Osteoblast (primary cell): ENCODE results near the gene INPP5A. TPM values are rescaled to one million over a fixed set of nuclear protein-coding genes. Genes with fewer than 3 reads are reported as not detected.

ENCODE experiments used
- DNase-seq: peaks from one replicate; pipeline ENCODE4 v3.0.0; 2011; ENCODE audit warnings: low spot score, mixed read lengths; ENCODE audit not compliant: insufficient read length; ENCODE audit errors: missing footprints
- H2AFZ ChIP-seq: 2 replicates; pipeline ENCODE4 v1.6.0; 2011; ENCODE audit warnings: mild to moderate bottlenecking, low read length
- H3K27ac ChIP-seq: 2 replicates; pipeline ENCODE4 v1.5.1; 2011; ENCODE audit warnings: mild to moderate bottlenecking, low read depth, low read length, moderate library complexity
- H3K27me3 ChIP-seq: 2 replicates; pipeline ENCODE4 v1.6.0; 2012; ENCODE audit warnings: mild to moderate bottlenecking, control low read depth, inconsistent platforms, low read length, moderate library complexity; ENCODE audit not compliant: insufficient read depth
- H3K36me3 ChIP-seq: 2 replicates; pipeline ENCODE4 v1.5.1; 2011; ENCODE audit warnings: mild to moderate bottlenecking, low read length, control low read depth, moderate library complexity; ENCODE audit not compliant: insufficient read depth
- H3K4me1 ChIP-seq: 2 replicates; pipeline ENCODE4 v1.5.1; 2011; ENCODE audit warnings: mild to moderate bottlenecking, low read length, control low read depth, moderate library complexity; ENCODE audit not compliant: insufficient read depth
- H3K4me2 ChIP-seq: 2 replicates; pipeline ENCODE4 v1.6.0; 2011; ENCODE audit warnings: mild to moderate bottlenecking, low read length; ENCODE audit not compliant: insufficient read depth
- H3K4me3 ChIP-seq: fragments of 200-600 bp; sonication (generic); 3 replicates; pipeline ENCODE4 v1.5.1; 2012; ENCODE audit warnings: mild to moderate bottlenecking, low read length, inconsistent platforms; ENCODE audit not compliant: insufficient read depth
- H3K79me2 ChIP-seq: 2 replicates; pipeline ENCODE4 v1.6.0; 2012; ENCODE audit warnings: mild to moderate bottlenecking, low read length, control low read depth, inconsistent platforms; ENCODE audit not compliant: insufficient read depth
- H3K9me3 ChIP-seq: 2 replicates; pipeline ENCODE4 v1.5.1; 2011; ENCODE audit warnings: low read depth, low read length, control low read depth
- H4K20me1 ChIP-seq: 2 replicates; pipeline ENCODE4 v1.6.0; 2012; ENCODE audit warnings: mild to moderate bottlenecking, low read length, control low read depth; ENCODE audit not compliant: insufficient read depth
- total RNA-seq: library from RNA; depleted of rRNA; stranded (reverse); fragments of >200 nt; gene quantifications from 2 replicates; pipeline ENCODE4 v1.2.3, GENCODE V29; 2012
- TF ChIP-seq, protein P1 (sequence below): IDR thresholded peaks from 2 replicates; pipeline ENCODE4 v1.5.1; 2011; ENCODE audit warnings: mild to moderate bottlenecking, low read depth, low read length, moderate library complexity; ENCODE audit errors: extremely low read depth

The INPP5A gene
- total RNA-seq, 1 donor: 22.8 TPM

DNA sequence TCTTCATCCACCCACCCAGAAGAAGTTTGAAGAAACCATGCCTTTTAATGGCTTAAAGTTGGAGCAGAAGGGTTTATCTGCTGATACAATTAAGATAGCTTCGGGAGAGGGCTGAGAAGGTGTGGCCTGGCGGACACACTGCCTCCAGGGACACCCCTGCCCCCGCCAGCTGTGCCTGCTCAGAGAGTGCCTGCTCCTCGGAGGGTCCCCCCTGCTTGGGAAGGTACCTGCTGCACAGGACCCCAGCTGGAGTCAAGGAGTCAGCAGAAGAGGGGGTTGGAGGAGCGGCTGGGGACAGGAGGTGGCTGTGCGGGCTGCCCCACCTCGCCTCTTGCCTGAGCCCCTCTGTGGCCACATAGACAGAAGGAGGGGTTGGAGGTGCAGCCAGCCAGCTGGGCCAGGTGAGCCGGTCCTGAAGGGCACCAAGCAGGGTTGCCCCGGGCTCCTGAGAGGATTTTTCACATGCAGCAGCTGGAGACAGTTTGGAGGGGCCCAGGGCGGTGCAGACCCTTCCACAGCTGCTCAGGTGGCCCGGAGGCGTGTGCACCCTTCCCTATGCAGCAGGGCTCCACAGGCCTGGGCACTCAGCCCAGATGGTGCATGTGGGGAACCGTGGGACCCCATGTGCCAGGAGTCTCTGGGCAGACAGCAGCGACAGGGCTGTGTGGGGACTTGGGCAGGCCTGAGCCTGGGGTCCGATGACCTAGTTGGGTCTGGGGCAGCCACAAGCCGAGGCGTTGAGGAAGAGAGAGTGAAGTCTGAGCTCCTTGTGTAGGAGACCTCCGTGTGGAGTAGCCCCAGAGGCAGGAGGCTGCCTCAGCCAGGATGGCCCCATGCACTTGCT, 118.9 kb downstream of the INPP5A start:
- DNase-seq: peak; percentile 81
- no peak overlapping the region for H3K4me2 ChIP-seq
- no peak overlapping the region for H2AFZ ChIP-seq
- no peaks in the 10 kb centered on the region for H3K79me2 ChIP-seq
- H3K27me3 ChIP-seq: no peaks in the 10 kb centered on the region
- H3K4me3 ChIP-seq: no peak overlapping the region
- H3K9me3 ChIP-seq: no peaks in the 10 kb centered on the region
- H4K20me1 ChIP-seq: peaks cover 14% of the 10 kb centered on the region
- no peaks in the 10 kb centered on the region for H3K4me1 ChIP-seq
- TF ChIP-seq, protein P1, sequence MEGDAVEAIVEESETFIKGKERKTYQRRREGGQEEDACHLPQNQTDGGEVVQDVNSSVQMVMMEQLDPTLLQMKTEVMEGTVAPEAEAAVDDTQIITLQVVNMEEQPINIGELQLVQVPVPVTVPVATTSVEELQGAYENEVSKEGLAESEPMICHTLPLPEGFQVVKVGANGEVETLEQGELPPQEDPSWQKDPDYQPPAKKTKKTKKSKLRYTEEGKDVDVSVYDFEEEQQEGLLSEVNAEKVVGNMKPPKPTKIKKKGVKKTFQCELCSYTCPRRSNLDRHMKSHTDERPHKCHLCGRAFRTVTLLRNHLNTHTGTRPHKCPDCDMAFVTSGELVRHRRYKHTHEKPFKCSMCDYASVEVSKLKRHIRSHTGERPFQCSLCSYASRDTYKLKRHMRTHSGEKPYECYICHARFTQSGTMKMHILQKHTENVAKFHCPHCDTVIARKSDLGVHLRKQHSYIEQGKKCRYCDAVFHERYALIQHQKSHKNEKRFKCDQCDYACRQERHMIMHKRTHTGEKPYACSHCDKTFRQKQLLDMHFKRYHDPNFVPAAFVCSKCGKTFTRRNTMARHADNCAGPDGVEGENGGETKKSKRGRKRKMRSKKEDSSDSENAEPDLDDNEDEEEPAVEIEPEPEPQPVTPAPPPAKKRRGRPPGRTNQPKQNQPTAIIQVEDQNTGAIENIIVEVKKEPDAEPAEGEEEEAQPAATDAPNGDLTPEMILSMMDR: no peak
- no peak overlapping the region for H3K27ac ChIP-seq
- H3K36me3 ChIP-seq: no peaks in the 10 kb centered on the region

DNA sequence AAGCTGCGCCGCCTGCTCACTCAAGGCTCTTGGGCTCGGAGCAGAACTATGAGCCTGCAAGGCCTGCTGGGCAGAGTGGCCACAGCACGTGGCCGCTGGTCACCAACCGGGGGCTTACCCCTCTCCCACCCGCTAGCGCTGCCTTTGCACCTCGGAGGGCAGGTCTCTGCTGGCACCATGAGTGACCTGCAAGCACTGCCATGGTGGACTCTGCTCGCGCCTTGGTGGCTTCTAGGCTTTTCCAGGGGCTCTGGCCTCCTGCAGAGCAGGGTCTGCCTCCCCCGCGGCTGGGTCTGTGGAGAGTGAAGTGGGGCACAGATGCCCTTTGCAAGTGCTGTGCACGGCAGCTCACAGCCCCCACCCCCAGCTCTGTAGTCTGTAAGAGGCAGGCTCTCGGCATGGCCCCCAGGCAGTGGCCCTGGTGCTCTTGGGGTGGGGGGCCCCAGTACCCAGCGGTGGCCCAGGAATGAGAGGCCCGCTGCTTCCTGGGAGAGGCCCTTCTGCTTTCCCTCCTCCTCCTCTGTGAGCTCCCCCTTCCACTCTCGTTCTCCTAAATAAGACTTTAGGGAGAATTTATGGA, 119.6 kb downstream of the INPP5A start:
- TF ChIP-seq, protein P1: no peak
- Histone ChIP-seq H3K4me3 (no peak overlapping the region), H3K9me3 (no peaks in the 10 kb centered on the region), H3K79me2 (no peaks in the 10 kb centered on the region), H3K27ac (no peak overlapping the region), H2AFZ (no peak overlapping the region), H4K20me1 (peaks cover 14% of the 10 kb centered on the region), H3K36me3 (no peaks in the 10 kb centered on the region), H3K27me3 (no peaks in the 10 kb centered on the region), H3K4me1 (no peaks in the 10 kb centered on the region), H3K4me2 (no peak overlapping the region)
- peak; percentile 39 for DNase-seq

DNA sequence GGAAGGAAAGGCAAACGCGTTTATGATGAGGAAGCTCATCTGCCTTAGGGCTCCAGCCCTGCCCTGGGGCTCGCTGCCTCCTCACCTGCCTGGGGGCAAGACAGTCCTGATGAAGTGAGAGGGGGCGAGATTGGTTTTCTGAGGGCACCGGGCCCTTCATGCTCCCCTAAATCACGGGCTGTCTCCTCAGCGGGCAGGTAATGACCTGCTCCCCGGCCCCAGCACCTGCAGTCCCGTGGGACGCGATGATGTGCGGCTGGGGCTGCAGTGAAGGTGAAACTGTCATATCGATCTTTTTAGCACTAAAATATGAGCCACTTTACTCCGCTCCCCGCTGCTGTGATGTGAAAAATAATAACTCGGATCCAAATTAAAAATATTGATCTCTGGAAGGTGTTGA, 120.2 kb downstream of the INPP5A start:
- Histone ChIP-seq H3K27ac (no peak overlapping the region), H3K27me3 (no peaks in the 10 kb centered on the region), H2AFZ (no peak overlapping the region), H4K20me1 (peaks cover 14% of the 10 kb centered on the region), H3K4me2 (no peak overlapping the region), H3K9me3 (no peaks in the 10 kb centered on the region), H3K4me1 (no peaks in the 10 kb centered on the region), H3K36me3 (no peaks in the 10 kb centered on the region), H3K79me2 (no peaks in the 10 kb centered on the region), H3K4me3 (no peak overlapping the region)
- TF ChIP-seq, protein P1: no peak
- peak; percentile 61 for DNase-seq

DNA sequence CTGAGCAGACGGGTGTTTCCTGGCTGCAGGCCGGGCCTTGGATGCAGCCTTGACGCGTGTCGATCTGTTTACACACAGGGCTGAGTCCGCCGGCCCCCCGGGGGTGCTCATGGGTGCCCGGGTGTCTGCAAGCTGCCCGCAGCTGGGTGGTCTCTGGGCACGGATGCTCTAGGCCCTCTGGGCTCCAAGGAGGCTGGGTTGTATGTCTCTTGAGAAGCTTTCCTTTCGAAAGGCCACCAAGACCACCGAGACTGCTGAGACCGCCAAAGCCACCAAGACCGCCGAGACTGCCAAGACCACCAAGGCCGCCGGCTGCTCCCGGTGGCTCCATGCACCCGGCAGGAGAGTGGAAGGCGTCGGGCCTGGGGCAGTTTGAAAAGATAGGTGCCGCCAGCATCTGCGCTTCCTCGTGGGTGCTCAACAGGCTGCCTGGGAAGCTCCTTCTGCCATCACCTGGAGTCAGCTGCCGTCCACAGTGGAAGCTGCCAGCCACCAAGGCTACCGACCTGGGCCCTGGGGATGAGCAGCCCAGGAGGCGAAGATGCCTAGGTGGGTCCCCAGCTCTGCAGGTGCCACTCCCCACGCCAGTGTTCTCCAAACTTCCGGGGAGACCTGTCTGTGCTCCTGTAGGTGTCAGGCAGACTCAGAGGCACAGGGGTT, 121.1 kb downstream of the INPP5A start:
- Histone ChIP-seq H3K4me1 (no peaks in the 10 kb centered on the region), H3K27me3 (no peaks in the 10 kb centered on the region), H3K27ac (no peak overlapping the region), H4K20me1 (peaks cover 14% of the 10 kb centered on the region), H3K9me3 (no peaks in the 10 kb centered on the region), H3K79me2 (no peaks in the 10 kb centered on the region), H3K36me3 (no peaks in the 10 kb centered on the region), H3K4me3 (no peak overlapping the region), H2AFZ (no peak overlapping the region), H3K4me2 (no peak overlapping the region)
- TF ChIP-seq, protein P1: no peak
- DNase-seq: peak; percentile 68
